Cardiac muscle cell (in vitro differentiated cells and primary cell): Measurements from ENCODE around the gene RASSF5. TPM values are rescaled to one million over a fixed set of nuclear protein-coding genes. Genes with fewer than 3 reads are reported as not detected.

Experiments used
- DNase-seq, 2 donors: peaks; one replicate each; pipeline versions ENCODE4 v3.0.0 to v3.0.0-alpha.2; 2010 to 2017; ENCODE audit warnings: low read depth in 1 of 2, low spot score in 1 of 2
- H3K27ac ChIP-seq: fragments of 200-600 bp; sonication (generic); 2 replicates; pipeline ENCODE4 v1.5.1; 2016
- H3K27me3 ChIP-seq: fragments of 200-600 bp; sonication (generic); 2 replicates; pipeline ENCODE4 v1.6.0; 2016; ENCODE audit warnings: control low read depth
- H3K36me3 ChIP-seq: fragments of 200-600 bp; sonication (generic); 2 replicates; pipeline ENCODE4 v1.5.1; 2016; ENCODE audit warnings: control low read depth
- H3K4me1 ChIP-seq: fragments of 200-600 bp; sonication (generic); 2 replicates; pipeline ENCODE4 v1.8.1; 2017; ENCODE audit warnings: low read depth, mild to moderate bottlenecking, mixed run types
- H3K4me3 ChIP-seq: fragments of 200-600 bp; sonication (generic); 2 replicates; pipeline ENCODE4 v1.5.1; 2016; ENCODE audit warnings: mild to moderate bottlenecking
- H3K9me3 ChIP-seq: fragments of 200-600 bp; sonication (generic); 2 replicates; pipeline ENCODE4 v1.5.1; 2017; ENCODE audit warnings: low read depth, mild to moderate bottlenecking, control low read depth
- CTCF ChIP-seq: IDR thresholded peaks from 2 replicates; pipeline ENCODE4 v1.5.1; 2012; ENCODE audit warnings: low read depth, mild to moderate bottlenecking, low read length
- polyA plus RNA-seq: library from polyadenylated mRNA; unstranded; fragments of >200 nt; fragmentation: Nextera tagmentation; extraction: Ambion mirVana; gene quantifications from 2 replicates; pipeline ENCODE4 v1.2.1, GENCODE V29; 2016
- total RNA-seq: library from RNA; depleted of rRNA; stranded (reverse); fragments of >200 nt; gene quantifications from 2 replicates; pipeline ENCODE4 v1.2.3, GENCODE V29; 2016

Gene RASSF5
- total and polyA plus RNA-seq, 2 experiments from 2014 or later: 40.9 to 50.7 TPM

- TF ChIP-seq CTCF: no peak
- peak overlapping the region; percentile 60 for H3K27ac ChIP-seq
- H3K27me3 ChIP-seq: no peaks in the 10 kb centered on the region
- peaks cover 56% of the 10 kb centered on the region for H3K36me3 ChIP-seq
- peak in 1 of 2 donors; percentile 38 for DNase-seq
- H3K9me3 ChIP-seq: no peaks in the 10 kb centered on the region
- peaks cover under 1% of the 10 kb centered on the region for H3K4me1 ChIP-seq
- H3K4me3 ChIP-seq: no peak overlapping the region
These were observed 81.2 kb downstream of the RASSF5 start for GRCh38 chr1:206588492-206588891.

- H3K4me3 ChIP-seq: no peak overlapping the region
- no peaks in the 10 kb centered on the region for H3K9me3 ChIP-seq
- peak in 1 of 2 donors; percentile 96 for DNase-seq
- no peaks in the 10 kb centered on the region for H3K4me1 ChIP-seq
- no peak for TF ChIP-seq CTCF
- H3K27me3 ChIP-seq: no peaks in the 10 kb centered on the region
- H3K27ac ChIP-seq: peak overlapping the region; percentile 60
- peaks cover 55% of the 10 kb centered on the region for H3K36me3 ChIP-seq
These were observed 81.9 kb downstream of the RASSF5 start for GRCh38 chr1:206589206-206589605.

- Histone ChIP-seq H3K27ac (peak overlapping the region; percentile 45), H3K36me3 (peaks cover 54% of the 10 kb centered on the region), H3K9me3 (no peaks in the 10 kb centered on the region), H3K27me3 (no peaks in the 10 kb centered on the region), H3K4me1 (no peaks in the 10 kb centered on the region), H3K4me3 (no peak overlapping the region)
- peak; percentile 46 for TF ChIP-seq CTCF
- peak in 1 of 2 donors; percentile 34 for DNase-seq
These were observed 82.9 kb downstream of the RASSF5 start for GRCh38 chr1:206590025-206590758.

- peaks cover 53% of the 10 kb centered on the region for H3K36me3 ChIP-seq
- peak in 1 of 2 donors; percentile 35 for DNase-seq
These were observed 83.9 kb downstream of the RASSF5 start for GRCh38 chr1:206591226-206591625.

GRCh38 chr1:206591696-206592095 is 84.4 kb downstream of the RASSF5 start:
- no peaks in the 10 kb centered on the region for H3K27me3 ChIP-seq
- no peak for DNase-seq
- H3K4me1 ChIP-seq: no peaks in the 10 kb centered on the region
- TF ChIP-seq CTCF: no peak
- no peak overlapping the region for H3K4me3 ChIP-seq
- no peaks in the 10 kb centered on the region for H3K9me3 ChIP-seq
- no peak overlapping the region for H3K27ac ChIP-seq
- peaks cover 55% of the 10 kb centered on the region for H3K36me3 ChIP-seq

More at GRCh38 chr1:206591226-206591625, 83.9 kb downstream of the RASSF5 start:
- TF ChIP-seq CTCF: no peak
- no peaks in the 10 kb centered on the region for H3K4me1 ChIP-seq
- H3K27ac ChIP-seq: no peak overlapping the region
- no peak overlapping the region for H3K4me3 ChIP-seq
- no peaks in the 10 kb centered on the region for H3K9me3 ChIP-seq
- H3K27me3 ChIP-seq: no peaks in the 10 kb centered on the region
